ENCODE data around the gene SLC25A25.

DNA sequence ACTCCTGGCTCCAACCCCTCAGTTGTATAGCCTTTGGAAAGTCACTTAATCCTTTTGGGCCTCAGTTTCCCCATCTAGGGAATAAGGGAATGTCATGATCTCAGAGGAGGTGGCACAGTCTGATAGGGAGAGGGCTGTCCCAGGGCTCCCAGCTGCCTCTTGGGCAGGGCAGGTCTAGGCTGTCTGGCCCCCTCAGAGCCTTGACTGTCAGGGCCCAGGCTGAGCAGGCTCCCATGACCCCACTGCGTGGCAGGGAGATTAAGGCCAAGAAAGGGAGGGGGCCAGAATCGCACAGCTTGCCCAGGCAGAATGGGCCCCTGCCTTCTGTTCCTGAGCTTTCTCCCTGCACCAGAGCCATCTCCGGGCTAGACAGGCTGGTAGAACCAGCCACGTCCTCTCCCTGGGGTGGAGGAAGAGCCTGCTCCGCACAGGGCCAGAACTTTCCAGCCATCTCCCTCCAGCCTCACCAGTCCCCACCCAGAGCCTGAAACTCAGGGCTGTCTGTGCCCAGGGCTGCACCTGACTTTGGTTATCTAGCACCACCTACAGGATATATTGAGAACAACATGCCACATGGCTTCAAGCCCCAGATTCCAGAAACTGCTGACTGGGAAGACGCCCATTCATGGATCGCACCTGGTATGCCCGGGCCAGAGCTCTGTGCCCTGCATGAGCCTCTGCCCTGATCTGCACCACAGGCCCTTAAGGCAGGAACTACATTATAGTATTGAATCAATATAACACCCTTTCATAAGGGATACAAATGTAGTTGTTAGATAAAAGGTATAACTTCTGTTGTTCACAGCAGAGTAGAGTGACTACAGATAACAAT, 33.0 kb upstream of the SLC25A25 start:
- TF ChIP-seq, protein P1, sequence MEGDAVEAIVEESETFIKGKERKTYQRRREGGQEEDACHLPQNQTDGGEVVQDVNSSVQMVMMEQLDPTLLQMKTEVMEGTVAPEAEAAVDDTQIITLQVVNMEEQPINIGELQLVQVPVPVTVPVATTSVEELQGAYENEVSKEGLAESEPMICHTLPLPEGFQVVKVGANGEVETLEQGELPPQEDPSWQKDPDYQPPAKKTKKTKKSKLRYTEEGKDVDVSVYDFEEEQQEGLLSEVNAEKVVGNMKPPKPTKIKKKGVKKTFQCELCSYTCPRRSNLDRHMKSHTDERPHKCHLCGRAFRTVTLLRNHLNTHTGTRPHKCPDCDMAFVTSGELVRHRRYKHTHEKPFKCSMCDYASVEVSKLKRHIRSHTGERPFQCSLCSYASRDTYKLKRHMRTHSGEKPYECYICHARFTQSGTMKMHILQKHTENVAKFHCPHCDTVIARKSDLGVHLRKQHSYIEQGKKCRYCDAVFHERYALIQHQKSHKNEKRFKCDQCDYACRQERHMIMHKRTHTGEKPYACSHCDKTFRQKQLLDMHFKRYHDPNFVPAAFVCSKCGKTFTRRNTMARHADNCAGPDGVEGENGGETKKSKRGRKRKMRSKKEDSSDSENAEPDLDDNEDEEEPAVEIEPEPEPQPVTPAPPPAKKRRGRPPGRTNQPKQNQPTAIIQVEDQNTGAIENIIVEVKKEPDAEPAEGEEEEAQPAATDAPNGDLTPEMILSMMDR (IDR thresholded peaks at IDR 0.05), result peak; percentile 87 to 97 (median 95)
- no peak for TF ChIP-seq POLR2A (IDR thresholded peaks at IDR 0.05)

All from adrenal gland (tissue), 5 donors.